Measurements from ENCODE around the gene PNN. TPM values are rescaled to one million over a fixed set of nuclear protein-coding genes. Genes with fewer than 3 reads are reported as not detected.

The PNN gene
- total RNA-seq, 4 donors from 2014 or later, result 33.0 to 159 (median 76.2) TPM

- DNase-seq, result no peak
- Histone ChIP-seq H3K4me1 (peaks cover 0 to 5% (median 2%) of the 10 kb centered on the region in 4 donors), H3K4me3 (no peak overlapping the region), H3K36me3 (no peaks in the 10 kb centered on the region), H3K27ac (no peak overlapping the region), H3K9me3 (no peaks in the 10 kb centered on the region), H3K27me3 (no peaks in the 10 kb centered on the region)
- intact Hi-C loops (cut with DNase I; ENCODE audit: low total_unique reads) (no loop called here), in situ Hi-C loops (cut with MboI; ENCODE audit: low pct_ligation_motif_present in 1 of 4, low pct_unique_long_range_greater_than_20kb in 1 of 4, low sequenced_read_pairs in 3 of 4) (no loop called here)
- no peak for TF ChIP-seq POLR2A (IDR thresholded peaks at IDR 0.05)
- TF ChIP-seq POLR2AphosphoS5 (IDR thresholded peaks at IDR 0.05), result no peak
- TF ChIP-seq, protein P1, sequence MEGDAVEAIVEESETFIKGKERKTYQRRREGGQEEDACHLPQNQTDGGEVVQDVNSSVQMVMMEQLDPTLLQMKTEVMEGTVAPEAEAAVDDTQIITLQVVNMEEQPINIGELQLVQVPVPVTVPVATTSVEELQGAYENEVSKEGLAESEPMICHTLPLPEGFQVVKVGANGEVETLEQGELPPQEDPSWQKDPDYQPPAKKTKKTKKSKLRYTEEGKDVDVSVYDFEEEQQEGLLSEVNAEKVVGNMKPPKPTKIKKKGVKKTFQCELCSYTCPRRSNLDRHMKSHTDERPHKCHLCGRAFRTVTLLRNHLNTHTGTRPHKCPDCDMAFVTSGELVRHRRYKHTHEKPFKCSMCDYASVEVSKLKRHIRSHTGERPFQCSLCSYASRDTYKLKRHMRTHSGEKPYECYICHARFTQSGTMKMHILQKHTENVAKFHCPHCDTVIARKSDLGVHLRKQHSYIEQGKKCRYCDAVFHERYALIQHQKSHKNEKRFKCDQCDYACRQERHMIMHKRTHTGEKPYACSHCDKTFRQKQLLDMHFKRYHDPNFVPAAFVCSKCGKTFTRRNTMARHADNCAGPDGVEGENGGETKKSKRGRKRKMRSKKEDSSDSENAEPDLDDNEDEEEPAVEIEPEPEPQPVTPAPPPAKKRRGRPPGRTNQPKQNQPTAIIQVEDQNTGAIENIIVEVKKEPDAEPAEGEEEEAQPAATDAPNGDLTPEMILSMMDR (IDR thresholded peaks at IDR 0.05), result no peak
- TF ChIP-seq EP300 (IDR thresholded peaks at IDR 0.05; ENCODE audit: low read depth), result no peak
- 90% methylated on average over 3 of the region's 3 CpGs for WGBS, 2 donors (ENCODE audit: low coverage in 1 of 2)
Observed at GRCh38 chr14:39228044-39228443, 53.0 kb downstream of the PNN start.

GRCh38 chr14:39228509-39229221, 53.6 kb downstream of the PNN start:
- intact Hi-C loops (cut with DNase I; ENCODE audit: low total_unique reads), result no loop called here
- TF ChIP-seq, protein P1 (IDR thresholded peaks at IDR 0.05), result no peak
- TF ChIP-seq POLR2AphosphoS5 (IDR thresholded peaks at IDR 0.05) (no peak), EP300 (IDR thresholded peaks at IDR 0.05; ENCODE audit: low read depth) (no peak), POLR2A (IDR thresholded peaks at IDR 0.05) (no peak)
- in situ Hi-C loops (cut with MboI; ENCODE audit: low pct_ligation_motif_present in 1 of 4, low pct_unique_long_range_greater_than_20kb in 1 of 4, low sequenced_read_pairs in 3 of 4), result no loop called here
- Histone ChIP-seq H3K36me3 (no peaks in the 10 kb centered on the region), H3K4me1 (peaks cover 0 to 11% (median 4%) of the 10 kb centered on the region in 4 donors), H3K27ac (no peak overlapping the region), H3K9me3 (no peaks in the 10 kb centered on the region), H3K27me3 (no peaks in the 10 kb centered on the region), H3K4me3 (no peak overlapping the region)
- no peak for DNase-seq
- WGBS, 2 donors (ENCODE audit: low coverage in 1 of 2), result 88 to 92% methylated on average over 2 to 11 of the region's 11 CpGs

DNA sequence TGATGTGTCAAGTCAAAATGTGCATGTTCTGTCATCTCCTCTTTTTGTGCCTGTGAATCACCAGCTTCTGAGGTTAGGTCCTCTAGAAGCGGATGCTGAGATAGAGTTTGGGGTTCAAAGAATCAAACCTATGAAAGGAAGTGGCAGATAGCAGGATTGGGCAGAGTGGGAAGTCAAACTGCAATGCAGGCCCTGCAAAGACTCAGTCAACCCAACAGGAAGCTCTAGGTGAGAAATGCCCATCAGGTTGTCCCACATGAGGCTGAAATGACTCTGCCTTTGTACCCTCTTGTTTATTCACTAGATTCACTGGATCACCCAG, 54.1 kb downstream of the PNN start:
- Histone ChIP-seq H3K9me3 (no peaks in the 10 kb centered on the region), H3K27ac (no peak overlapping the region), H3K4me1 (peaks cover 0 to 14% (median 4%) of the 10 kb centered on the region in 4 donors), H3K4me3 (no peak overlapping the region), H3K27me3 (no peaks in the 10 kb centered on the region), H3K36me3 (no peaks in the 10 kb centered on the region)
- 73 to 80% methylated on average over 1 of the region's 1 CpG for WGBS, 2 donors (ENCODE audit: low coverage in 1 of 2)
- intact Hi-C loops (cut with DNase I; ENCODE audit: low total_unique reads) (no loop called here), in situ Hi-C loops (cut with MboI; ENCODE audit: low pct_ligation_motif_present in 1 of 4, low pct_unique_long_range_greater_than_20kb in 1 of 4, low sequenced_read_pairs in 3 of 4) (no loop called here)
- TF ChIP-seq POLR2AphosphoS5 (IDR thresholded peaks at IDR 0.05) (no peak), EP300 (IDR thresholded peaks at IDR 0.05; ENCODE audit: low read depth) (no peak), POLR2A (IDR thresholded peaks at IDR 0.05) (no peak)
- TF ChIP-seq, protein P1 (IDR thresholded peaks at IDR 0.05), result no peak
- no peak for DNase-seq

- Histone ChIP-seq H3K4me1 (peaks cover 0 to 19% (median 4%) of the 10 kb centered on the region in 4 donors), H3K9me3 (no peaks in the 10 kb centered on the region), H3K27me3 (no peaks in the 10 kb centered on the region), H3K27ac (no peak overlapping the region), H3K36me3 (no peaks in the 10 kb centered on the region), H3K4me3 (no peak overlapping the region)
- TF ChIP-seq EP300 (IDR thresholded peaks at IDR 0.05; ENCODE audit: low read depth) (no peak), POLR2A (IDR thresholded peaks at IDR 0.05) (no peak), POLR2AphosphoS5 (IDR thresholded peaks at IDR 0.05) (no peak)
- TF ChIP-seq, protein P1 (IDR thresholded peaks at IDR 0.05), result no peak
- intact Hi-C loops (cut with DNase I; ENCODE audit: low total_unique reads) (no loop called here), in situ Hi-C loops (cut with MboI; ENCODE audit: low pct_ligation_motif_present in 1 of 4, low pct_unique_long_range_greater_than_20kb in 1 of 4, low sequenced_read_pairs in 3 of 4) (no loop called here)
- 84 to 93% methylated on average over 3 of the region's 3 CpGs for WGBS, 2 donors (ENCODE audit: low coverage in 1 of 2)
- no peak for DNase-seq
Observed at GRCh38 chr14:39229601-39230110, 54.6 kb downstream of the PNN start.
